ENCODE measurements around the gene ETV5. TPM values are rescaled to one million over a fixed set of nuclear protein-coding genes. Genes with fewer than 3 reads are reported as not detected.

The ETV5 gene
- total RNA-seq, 1 experiment from 2014 or later, result 26.5 TPM

GRCh38 chr3:186137051-186137685 is 28.3 kb upstream of the ETV5 start:
- H3K27me3 ChIP-seq (replicated peaks), result peaks cover under 1% of the 10 kb centered on the region; the same call in 1 of the 2 replicates
- no peak overlapping the region for H3K4me3 ChIP-seq
- no peaks in the 10 kb centered on the region for H3K36me3 ChIP-seq
- DNase-seq (ENCODE audit: low read depth in 1 of 2, low spot score in 2 of 2), result no peak
- H3K9me3 ChIP-seq (replicated peaks), result no peaks in the 10 kb centered on the region
- H3K4me1 ChIP-seq (replicated peaks), result no peaks in the 10 kb centered on the region
- no peak overlapping the region for H3K27ac ChIP-seq

DNA sequence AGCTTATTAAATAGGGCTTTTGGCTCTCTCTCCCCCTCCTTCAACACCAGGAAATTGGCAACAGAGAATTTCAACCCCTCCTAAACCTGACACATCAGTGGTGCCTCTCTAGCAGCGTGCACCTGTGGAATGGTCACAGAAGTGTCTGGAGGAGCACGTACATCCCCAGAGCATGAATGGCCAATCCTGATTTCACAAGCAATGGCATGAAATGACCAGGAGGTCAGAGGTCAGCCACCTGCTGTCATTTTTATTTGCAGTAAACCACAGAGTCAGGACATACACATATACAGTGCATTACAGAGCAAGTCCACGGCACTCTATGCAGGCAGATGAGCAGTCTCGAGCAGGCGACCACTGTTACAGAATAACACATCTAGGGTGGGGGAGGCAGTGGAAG is 25.1 kb upstream of the ETV5 start:
- Histone ChIP-seq H3K36me3 (no peaks in the 10 kb centered on the region), H3K9me3 (replicated peaks) (no peaks in the 10 kb centered on the region), H3K27me3 (replicated peaks) (no peaks in the 10 kb centered on the region), H3K4me3 (no peak overlapping the region), H3K27ac (no peak overlapping the region), H3K4me1 (replicated peaks) (no peaks in the 10 kb centered on the region)
- DNase-seq (ENCODE audit: low read depth in 1 of 2, low spot score in 2 of 2), result no peak

DNA sequence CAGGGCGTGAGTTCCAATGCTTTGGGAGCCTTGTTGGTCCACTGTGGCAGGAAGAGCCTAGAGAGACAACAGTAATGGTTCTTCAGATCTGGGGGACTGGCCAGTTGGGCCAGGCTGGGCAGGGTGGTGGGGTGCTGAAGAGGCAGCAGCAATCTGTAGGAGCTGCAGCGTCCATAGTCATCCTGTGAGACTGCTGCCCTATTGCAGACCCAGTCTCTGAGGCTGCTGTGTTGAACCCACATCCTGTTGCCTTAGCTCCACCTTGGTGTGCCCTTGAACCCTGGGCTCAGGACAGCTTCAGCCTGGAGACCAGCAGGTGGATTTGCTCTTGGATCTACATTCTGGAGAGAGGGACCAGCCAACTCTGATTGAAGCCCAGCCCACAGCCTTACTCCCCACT is 23.6 kb upstream of the ETV5 start:
- Histone ChIP-seq H3K27me3 (replicated peaks) (no peaks in the 10 kb centered on the region), H3K4me1 (replicated peaks) (no peaks in the 10 kb centered on the region)

DNA sequence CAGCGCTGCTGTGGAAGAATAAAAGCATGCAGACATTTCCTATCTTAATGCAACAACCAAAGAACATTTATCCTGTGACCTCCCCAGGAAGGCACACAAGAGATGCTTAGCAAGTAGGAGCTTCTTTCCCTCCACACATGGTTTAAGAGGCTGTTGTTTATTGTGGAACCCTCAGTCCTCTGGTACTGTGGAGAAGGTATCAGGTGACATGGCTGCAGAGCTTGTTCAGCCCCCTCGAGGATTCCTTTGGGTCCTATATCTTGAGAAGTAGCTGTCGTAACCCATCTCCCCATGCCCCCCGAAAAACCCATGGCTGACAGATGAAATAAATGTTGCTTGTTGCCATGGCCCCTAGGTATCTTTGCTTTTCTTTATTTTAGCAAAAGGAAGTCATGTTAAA is 20.3 kb upstream of the ETV5 start:
- DNase-seq (ENCODE audit: low read depth in 1 of 2, low spot score in 2 of 2), result no peak
- H3K36me3 ChIP-seq, result no peaks in the 10 kb centered on the region
- no peaks in the 10 kb centered on the region for H3K9me3 ChIP-seq (replicated peaks)
- H3K4me1 ChIP-seq (replicated peaks), result no peaks in the 10 kb centered on the region
- no peaks in the 10 kb centered on the region for H3K27me3 ChIP-seq (replicated peaks)
- H3K27ac ChIP-seq, result no peak overlapping the region
- H3K4me3 ChIP-seq, result no peak overlapping the region

More for the DNA sequence above, 23.6 kb upstream of the ETV5 start:
- no peak for DNase-seq (ENCODE audit: low read depth in 1 of 2, low spot score in 2 of 2)
- Histone ChIP-seq H3K9me3 (replicated peaks) (no peaks in the 10 kb centered on the region), H3K27ac (no peak overlapping the region), H3K36me3 (no peaks in the 10 kb centered on the region), H3K4me3 (no peak overlapping the region)

DNA sequence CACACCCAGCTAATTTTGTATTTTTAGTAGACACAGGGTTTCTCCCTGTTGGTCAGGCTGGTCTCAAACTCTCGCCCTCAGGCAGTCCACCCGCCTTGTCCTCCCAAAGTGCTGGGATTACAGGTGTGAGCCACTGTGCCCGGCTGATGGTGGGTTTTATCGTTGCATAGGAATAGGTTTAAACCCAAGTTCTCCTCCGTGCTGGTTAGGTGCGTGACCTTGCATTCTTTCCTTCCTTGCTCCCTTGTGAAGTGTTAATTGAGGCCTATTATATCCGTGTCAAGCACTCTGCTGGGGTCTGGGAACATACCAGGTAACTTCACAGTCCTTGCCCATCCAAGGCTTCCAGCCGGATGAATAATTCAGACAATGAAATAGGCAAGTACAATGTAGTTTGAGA is 19.3 kb upstream of the ETV5 start:
- no peaks in the 10 kb centered on the region for H3K4me1 ChIP-seq (replicated peaks)
- no peaks in the 10 kb centered on the region for H3K27me3 ChIP-seq (replicated peaks)

DNA sequence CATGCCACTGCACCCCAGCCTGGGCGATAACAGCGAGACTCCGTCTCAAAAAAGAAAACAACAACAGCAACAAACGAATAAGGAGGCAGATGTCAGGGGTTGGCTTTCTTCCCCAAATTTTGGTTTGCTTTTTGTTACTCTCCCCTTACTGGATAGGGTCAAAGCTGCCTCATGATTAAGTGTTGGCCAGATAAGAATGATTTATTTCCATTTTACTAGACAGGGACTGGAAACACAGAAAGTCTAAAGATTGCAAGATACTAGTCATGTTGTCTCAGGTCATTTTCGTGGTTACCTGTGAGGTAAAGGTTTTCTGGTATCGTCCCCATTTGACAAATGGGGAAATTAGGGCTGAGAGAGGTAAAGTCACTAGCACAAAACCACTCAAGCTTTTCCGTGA is 18.6 kb upstream of the ETV5 start:
- Histone ChIP-seq H3K4me1 (replicated peaks) (no peaks in the 10 kb centered on the region), H3K27me3 (replicated peaks) (no peaks in the 10 kb centered on the region), H3K4me3 (no peak overlapping the region), H3K9me3 (replicated peaks) (no peaks in the 10 kb centered on the region), H3K36me3 (no peaks in the 10 kb centered on the region), H3K27ac (no peak overlapping the region)
- DNase-seq (ENCODE audit: low read depth in 1 of 2, low spot score in 2 of 2), result no peak

More for the DNA sequence above, 19.3 kb upstream of the ETV5 start:
- no peaks in the 10 kb centered on the region for H3K9me3 ChIP-seq (replicated peaks)
- H3K36me3 ChIP-seq, result no peaks in the 10 kb centered on the region
- H3K4me3 ChIP-seq, result no peak overlapping the region
- no peak overlapping the region for H3K27ac ChIP-seq
- DNase-seq (ENCODE audit: low read depth in 1 of 2, low spot score in 2 of 2), result no peak

- Histone ChIP-seq H3K27me3 (replicated peaks) (no peaks in the 10 kb centered on the region), H3K9me3 (replicated peaks) (no peaks in the 10 kb centered on the region), H3K36me3 (no peaks in the 10 kb centered on the region), H3K4me1 (replicated peaks) (no peaks in the 10 kb centered on the region), H3K4me3 (no peak overlapping the region), H3K27ac (no peak overlapping the region)
- DNase-seq (ENCODE audit: low read depth in 1 of 2, low spot score in 2 of 2), result no peak
These were observed 16.2 kb upstream of the ETV5 start for GRCh38 chr3:186125118-186125517.

GRCh38 chr3:186124592-186124991 is 15.7 kb upstream of the ETV5 start:
- H3K36me3 ChIP-seq, result no peaks in the 10 kb centered on the region
- H3K4me3 ChIP-seq, result no peak overlapping the region
- no peaks in the 10 kb centered on the region for H3K4me1 ChIP-seq (replicated peaks)
- no peaks in the 10 kb centered on the region for H3K9me3 ChIP-seq (replicated peaks)
- H3K27me3 ChIP-seq (replicated peaks), result no peaks in the 10 kb centered on the region
- DNase-seq (ENCODE audit: low read depth in 1 of 2, low spot score in 2 of 2), result no peak
- H3K27ac ChIP-seq, result no peak overlapping the region

- Histone ChIP-seq H3K27me3 (replicated peaks) (no peaks in the 10 kb centered on the region), H3K36me3 (no peaks in the 10 kb centered on the region), H3K9me3 (replicated peaks) (no peaks in the 10 kb centered on the region), H3K4me3 (no peak overlapping the region), H3K4me1 (replicated peaks) (no peaks in the 10 kb centered on the region), H3K27ac (no peak overlapping the region)
- DNase-seq (ENCODE audit: low read depth in 1 of 2, low spot score in 2 of 2), result no peak
These were observed 14.1 kb upstream of the ETV5 start for GRCh38 chr3:186123012-186123411.

DNA sequence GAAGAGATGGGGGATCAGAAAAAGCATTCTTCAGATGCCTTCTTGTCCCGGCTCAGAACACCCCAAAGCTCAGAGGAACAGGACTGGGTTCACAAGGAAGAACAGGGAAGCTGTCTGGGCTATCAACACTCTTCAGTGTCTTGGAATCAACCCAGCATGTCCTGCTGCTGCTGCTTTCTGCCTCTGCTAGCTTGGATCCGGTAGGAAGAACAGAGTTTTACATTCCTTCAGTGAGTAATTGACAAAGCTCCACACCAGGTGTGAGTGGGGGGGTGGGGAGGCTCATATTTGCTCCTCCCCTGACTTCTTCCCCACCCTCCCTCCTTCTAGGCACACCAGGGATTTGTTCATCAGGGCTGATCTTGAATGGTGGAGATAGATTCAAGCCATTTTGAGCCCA is 13.1 kb upstream of the ETV5 start:
- Histone ChIP-seq H3K9me3 (replicated peaks) (no peaks in the 10 kb centered on the region), H3K27me3 (replicated peaks) (no peaks in the 10 kb centered on the region), H3K36me3 (no peaks in the 10 kb centered on the region), H3K4me1 (replicated peaks) (no peaks in the 10 kb centered on the region), H3K4me3 (no peak overlapping the region), H3K27ac (no peak overlapping the region)
- no peak for DNase-seq (ENCODE audit: low read depth in 1 of 2, low spot score in 2 of 2)

DNA sequence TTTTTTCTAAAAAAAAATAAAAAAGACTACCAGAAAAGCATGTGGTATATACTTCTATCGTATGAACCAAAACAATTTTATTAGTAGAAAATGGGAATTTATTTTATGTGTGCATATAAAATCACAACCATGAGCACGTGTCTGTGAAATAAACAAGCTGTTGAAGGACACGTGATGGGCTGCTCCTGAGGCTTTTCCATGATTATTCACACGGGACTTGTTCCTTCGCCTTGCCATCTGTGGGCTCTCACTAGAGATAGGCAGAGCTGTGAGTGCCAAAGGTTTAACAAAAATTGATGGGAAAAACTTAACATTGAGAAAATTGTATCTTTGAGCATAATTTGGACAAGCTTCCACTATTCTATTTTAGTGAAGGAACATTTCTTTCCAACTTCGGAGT is 12.4 kb upstream of the ETV5 start:
- H3K27me3 ChIP-seq (replicated peaks), result no peaks in the 10 kb centered on the region
- no peaks in the 10 kb centered on the region for H3K36me3 ChIP-seq
- no peaks in the 10 kb centered on the region for H3K9me3 ChIP-seq (replicated peaks)
- no peak overlapping the region for H3K27ac ChIP-seq
- no peak for DNase-seq (ENCODE audit: low read depth in 1 of 2, low spot score in 2 of 2)
- H3K4me1 ChIP-seq (replicated peaks), result no peaks in the 10 kb centered on the region
- no peak overlapping the region for H3K4me3 ChIP-seq

GRCh38 chr3:186119499-186119898 is 10.6 kb upstream of the ETV5 start:
- no peak for DNase-seq (ENCODE audit: low read depth in 1 of 2, low spot score in 2 of 2)
- Histone ChIP-seq H3K4me3 (no peak overlapping the region), H3K9me3 (replicated peaks) (no peaks in the 10 kb centered on the region), H3K27ac (no peak overlapping the region), H3K27me3 (replicated peaks) (no peaks in the 10 kb centered on the region), H3K36me3 (no peaks in the 10 kb centered on the region), H3K4me1 (replicated peaks) (no peaks in the 10 kb centered on the region)

GRCh38 chr3:186118692-186119091 is 9.8 kb upstream of the ETV5 start:
- Histone ChIP-seq H3K4me1 (replicated peaks) (no peaks in the 10 kb centered on the region), H3K9me3 (replicated peaks) (no peaks in the 10 kb centered on the region), H3K4me3 (no peak overlapping the region), H3K36me3 (no peaks in the 10 kb centered on the region), H3K27ac (no peak overlapping the region), H3K27me3 (replicated peaks) (no peaks in the 10 kb centered on the region)
- DNase-seq (ENCODE audit: low read depth in 1 of 2, low spot score in 2 of 2), result no peak

- DNase-seq (ENCODE audit: low read depth in 1 of 2, low spot score in 2 of 2), result no peak
- Histone ChIP-seq H3K27ac (no peak overlapping the region), H3K27me3 (replicated peaks) (no peaks in the 10 kb centered on the region), H3K36me3 (no peaks in the 10 kb centered on the region), H3K4me1 (replicated peaks) (no peaks in the 10 kb centered on the region), H3K4me3 (no peak overlapping the region), H3K9me3 (replicated peaks) (no peaks in the 10 kb centered on the region)
These were observed 8.7 kb upstream of the ETV5 start for GRCh38 chr3:186117521-186118134.
